Measurements from ENCODE around the gene ALS2CL. TPM values are rescaled to one million over a fixed set of nuclear protein-coding genes. Genes with fewer than 3 reads are reported as not detected.
"Not testable (repeated sequence)": the region's sequence is repeated elsewhere in the genome, so short reads cannot be mapped to it uniquely, and the experiment has no call there.

ALS2CL gene
- total RNA-seq, 5 donors from 2014 or later (not counting 1 experiment from before 2014, with no cell fraction given): 25.0 to 47.4 (median 30.6) TPM

GRCh38 chr3:46704346-46704745, 10.9 kb upstream of the ALS2CL start:
- peaks cover 14 to 23% (median 15%) of the 10 kb centered on the region in 3 donors for H3K4me1 Mint-ChIP-seq
- CTCF ChIA-PET: interaction anchor here in 1 of 2 donors (0.7 kb wide), 1 partner anchor 306 kb away, joined by 4 read pairs; no protein-coding TSS in a partner anchor
- POLR2A ChIA-PET; DNase-seq; H3K36me3 Mint-ChIP-seq; H3K9me3 ChIP-seq; H3K27ac Mint-ChIP-seq; H3K9me3 Mint-ChIP-seq; H3K4me3 ChIP-seq (ENCODE audit: control insufficient read depth in 1 of 2, extremely low read depth in 1 of 2, low read length in 1 of 2); H3K36me3 ChIP-seq (ENCODE audit: control insufficient read depth in 2 of 2, extremely low read depth in 1 of 2, insufficient read depth in 1 of 2, low read length in 1 of 2); H3K4me3 Mint-ChIP-seq; H3K27me3 Mint-ChIP-seq; ATAC-seq (replicated peaks in 1 of 4); H3K27ac ChIP-seq (ENCODE audit: low read length): not testable (repeated sequence)
- peaks cover 4 to 36% of the 10 kb centered on the region in 2 experiments for H3K4me1 ChIP-seq (ENCODE audit: control insufficient read depth in 1 of 2, extremely low read depth in 1 of 2, insufficient read depth in 2 of 2, low read length in 2 of 2)
- 61% methylated on average over 6 of the region's 7 CpGs for WGBS (ENCODE audit: insufficient coverage)
- H3K27me3 ChIP-seq (replicated peaks in 1 of 2; ENCODE audit: control insufficient read depth in 2 of 2, extremely low read depth in 1 of 2, insufficient read depth in 2 of 2, low read length in 1 of 2): peaks cover 0 to 52% of the 10 kb centered on the region in 2 experiments

- ATAC-seq (replicated peaks in 1 of 4): no peak
- Mint-ChIP-seq H3K36me3 (no peaks in the 10 kb centered on the region), H3K27ac (peak overlapping the region in 1 of 2 donors; percentile 44), H3K4me3 (no peak overlapping the region), H3K27me3 (peaks cover 0 to 9% of the 10 kb centered on the region in 2 donors), H3K9me3 (no peaks in the 10 kb centered on the region), H3K4me1 (peaks cover 15 to 29% (median 24%) of the 10 kb centered on the region in 3 donors)
- Histone ChIP-seq H3K27me3 (replicated peaks in 1 of 2; ENCODE audit: control insufficient read depth in 2 of 2, extremely low read depth in 1 of 2, insufficient read depth in 2 of 2, low read length in 1 of 2) (peaks cover 0 to 52% of the 10 kb centered on the region in 2 experiments), H3K27ac (ENCODE audit: low read length) (no peak overlapping the region), H3K4me3 (ENCODE audit: control insufficient read depth in 1 of 2, extremely low read depth in 1 of 2, low read length in 1 of 2) (no peak overlapping the region), H3K9me3 (no peaks in the 10 kb centered on the region), H3K36me3 (ENCODE audit: control insufficient read depth in 2 of 2, extremely low read depth in 1 of 2, insufficient read depth in 1 of 2, low read length in 1 of 2) (no peaks in the 10 kb centered on the region), H3K4me1 (ENCODE audit: control insufficient read depth in 1 of 2, extremely low read depth in 1 of 2, insufficient read depth in 2 of 2, low read length in 2 of 2) (peaks cover 4 to 38% of the 10 kb centered on the region in 2 experiments)
- DNase-seq: no peak
- POLR2A ChIA-PET: interaction anchor here in 1 of 2 donors (0.6 kb wide), 2 partner anchors 237 to 1057 kb away, joined by 5 to 6 read pairs; no protein-coding TSS in a partner anchor
- 86% methylated on average over 1 of the region's 4 CpGs for WGBS (ENCODE audit: insufficient coverage)
- CTCF ChIA-PET: interaction anchor here in 1 of 2 donors (0.7 to 1.9 kb wide), 2 partner anchors 9 to 206 kb away, joined by 5 read pairs; partner anchors contain the start of gene ALS2CL
Observed at GRCh38 chr3:46703013-46703520, 9.6 kb upstream of the ALS2CL start.

DNA sequence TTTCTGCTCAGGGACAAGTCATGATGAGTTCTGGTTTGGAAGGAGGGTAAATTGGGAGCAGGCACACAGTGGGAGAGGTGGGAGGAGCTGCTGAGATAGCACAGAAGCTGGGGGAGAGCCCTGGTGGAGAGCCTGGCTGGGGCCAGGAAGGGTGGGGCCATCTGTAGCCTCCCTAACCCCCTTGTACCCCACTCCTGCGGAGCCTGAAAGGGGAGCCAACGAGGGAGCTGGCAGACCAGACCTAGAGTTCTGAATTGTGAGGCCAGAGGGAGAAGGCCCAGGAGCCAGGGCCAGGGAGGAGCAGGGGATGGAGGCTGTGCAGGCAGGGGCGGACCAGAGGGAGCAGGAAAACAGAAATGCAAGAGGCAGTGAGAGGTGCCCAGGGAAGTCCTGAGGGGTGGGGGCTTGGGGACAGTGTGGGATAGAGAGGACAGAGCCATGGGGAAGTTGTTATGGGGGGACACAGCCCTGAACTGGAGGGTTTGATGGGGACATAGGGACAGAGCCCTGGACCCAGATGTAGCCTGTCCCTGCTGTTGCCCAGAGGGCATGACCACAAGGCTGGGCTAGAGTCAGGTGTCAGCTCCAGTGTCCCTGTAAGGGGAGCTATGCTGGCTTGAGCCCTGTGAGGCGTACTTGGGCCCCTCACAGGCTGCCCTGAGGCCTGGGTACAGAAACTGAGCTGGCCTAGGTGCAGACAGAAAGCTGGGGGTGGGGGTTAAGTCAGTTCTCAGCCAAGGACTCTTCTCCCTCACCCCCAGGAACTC, 8.9 kb upstream of the ALS2CL start:
- Histone ChIP-seq H3K4me1 (ENCODE audit: control insufficient read depth in 1 of 2, extremely low read depth in 1 of 2, insufficient read depth in 2 of 2, low read length in 2 of 2) (peaks cover 4 to 38% of the 10 kb centered on the region in 2 experiments), H3K36me3 (ENCODE audit: control insufficient read depth in 2 of 2, extremely low read depth in 1 of 2, insufficient read depth in 1 of 2, low read length in 1 of 2) (no peaks in the 10 kb centered on the region), H3K27me3 (replicated peaks in 1 of 2; ENCODE audit: control insufficient read depth in 2 of 2, extremely low read depth in 1 of 2, insufficient read depth in 2 of 2, low read length in 1 of 2) (peaks cover 0 to 52% of the 10 kb centered on the region in 2 experiments), H3K4me3 (ENCODE audit: control insufficient read depth in 1 of 2, extremely low read depth in 1 of 2, low read length in 1 of 2) (no peak overlapping the region), H3K27ac (ENCODE audit: low read length) (no peak overlapping the region), H3K9me3 (no peaks in the 10 kb centered on the region)
- no peaks in the 10 kb centered on the region for H3K36me3 Mint-ChIP-seq
- peak overlapping the region in 1 of 3 donors; percentile 70 for H3K4me3 Mint-ChIP-seq
- POLR2A ChIA-PET: interaction anchor here in 1 of 2 donors (0.6 kb wide), 2 partner anchors 236 to 1056 kb away, joined by 5 to 6 read pairs; no protein-coding TSS in a partner anchor
- ATAC-seq (replicated peaks in 1 of 4): no peak
- CTCF ChIA-PET: interaction anchor here in 1 of 2 donors (0.7 to 1.9 kb wide), 3 partner anchors 9 to 210 kb away, joined by 3 to 5 read pairs (median 5); partner anchors contain the start of gene ALS2CL
- peaks cover 0 to 9% of the 10 kb centered on the region in 2 donors for H3K27me3 Mint-ChIP-seq
- 80% methylated on average over 1 of the region's 4 CpGs for WGBS (ENCODE audit: insufficient coverage)
- peak overlapping the region in 1 of 2 donors; percentile 57 for H3K27ac Mint-ChIP-seq
- DNase-seq: no peak
- H3K9me3 Mint-ChIP-seq: no peaks in the 10 kb centered on the region
- H3K4me1 Mint-ChIP-seq: peaks cover 21 to 35% (median 30%) of the 10 kb centered on the region in 3 donors

DNA sequence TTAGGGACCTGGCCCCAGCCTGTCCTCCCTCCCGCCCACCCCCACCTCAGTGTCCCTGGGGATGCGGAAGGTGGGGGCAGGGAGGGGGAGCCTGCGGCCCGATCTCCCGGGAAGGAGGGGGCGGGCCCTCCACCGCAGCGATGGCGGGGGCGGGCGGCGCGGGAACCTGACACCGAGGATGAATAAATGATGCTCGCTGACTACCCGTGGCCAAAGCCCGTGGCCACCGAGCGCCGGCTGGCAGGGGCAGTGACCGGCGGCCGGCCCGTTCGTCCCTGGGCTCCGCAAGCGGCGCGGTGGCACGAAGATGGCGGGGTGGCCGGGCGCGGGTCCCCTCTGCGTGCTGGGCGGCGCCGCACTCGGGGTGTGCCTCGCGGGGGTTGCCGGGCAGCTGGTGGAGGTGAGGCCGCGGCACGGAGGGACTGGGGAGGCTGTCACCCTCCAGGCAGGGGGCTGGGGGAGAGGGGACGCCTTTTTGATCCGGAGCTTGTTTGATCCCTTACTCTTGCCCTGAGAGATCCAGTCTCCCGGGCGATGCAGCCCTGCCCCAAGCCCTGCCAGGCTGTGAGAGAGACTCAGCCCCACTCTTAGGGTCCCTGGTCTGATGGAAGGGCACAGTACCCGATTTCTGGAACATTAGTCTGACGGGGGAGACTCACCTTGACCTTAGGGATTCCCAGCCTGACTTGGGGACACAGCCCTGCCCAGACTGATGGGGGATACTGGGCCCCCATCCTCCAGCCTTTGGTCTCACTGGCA, 7.9 kb upstream of the ALS2CL start, which contains the start of gene TMIE:
TMIE (plus strand) TSS at position 212 of the 759 bp plus-strand sequence; CDS start at position 308, 96 bp downstream.
- ATAC-seq (replicated peaks in 1 of 4): peak in 1 of 4 experiments; percentile 33
- WGBS (ENCODE audit: insufficient coverage): 12% methylated on average over 42 of the region's 51 CpGs
- H3K9me3 ChIP-seq: no peaks in the 10 kb centered on the region
- H3K4me1 ChIP-seq (ENCODE audit: control insufficient read depth in 1 of 2, extremely low read depth in 1 of 2, insufficient read depth in 2 of 2, low read length in 2 of 2): peaks cover 8 to 47% of the 10 kb centered on the region in 2 experiments
- H3K4me3 Mint-ChIP-seq: peak within 1 kb of the TSS; percentile 25 to 70 (median 56)
- peak in 1 of 35 experiments; percentile 12 for DNase-seq
- peaks cover 25 to 43% (median 31%) of the 10 kb centered on the region in 3 donors for H3K4me1 Mint-ChIP-seq
- no peaks in the 10 kb centered on the region for H3K36me3 Mint-ChIP-seq
- POLR2A ChIA-PET: interaction anchor here in 1 of 2 donors (0.6 kb wide), 2 partner anchors 180 to 446 kb away, joined by 4 to 6 read pairs; no protein-coding TSS in a partner anchor
- H3K27ac Mint-ChIP-seq: no peak within 1 kb of the TSS
- no peaks in the 10 kb centered on the region for H3K9me3 Mint-ChIP-seq
- CTCF ChIA-PET: interaction anchor here in 1 of 2 donors (1.1 kb wide), 1 partner anchor 211 kb away, joined by 3 read pairs; no protein-coding TSS in a partner anchor
- H3K4me3 ChIP-seq (ENCODE audit: control insufficient read depth in 1 of 2, extremely low read depth in 1 of 2, low read length in 1 of 2): peak within 1 kb of the TSS in 1 of 2 donors; percentile 10
- H3K27me3 Mint-ChIP-seq: peaks cover 0 to 9% of the 10 kb centered on the region in 2 donors
- H3K27ac ChIP-seq (ENCODE audit: low read length): no peak within 1 kb of the TSS
- H3K36me3 ChIP-seq (ENCODE audit: control insufficient read depth in 2 of 2, extremely low read depth in 1 of 2, insufficient read depth in 1 of 2, low read length in 1 of 2): no peaks in the 10 kb centered on the region
- peaks cover 0 to 47% of the 10 kb centered on the region in 2 experiments for H3K27me3 ChIP-seq (replicated peaks in 1 of 2; ENCODE audit: control insufficient read depth in 2 of 2, extremely low read depth in 1 of 2, insufficient read depth in 2 of 2, low read length in 1 of 2)

DNA sequence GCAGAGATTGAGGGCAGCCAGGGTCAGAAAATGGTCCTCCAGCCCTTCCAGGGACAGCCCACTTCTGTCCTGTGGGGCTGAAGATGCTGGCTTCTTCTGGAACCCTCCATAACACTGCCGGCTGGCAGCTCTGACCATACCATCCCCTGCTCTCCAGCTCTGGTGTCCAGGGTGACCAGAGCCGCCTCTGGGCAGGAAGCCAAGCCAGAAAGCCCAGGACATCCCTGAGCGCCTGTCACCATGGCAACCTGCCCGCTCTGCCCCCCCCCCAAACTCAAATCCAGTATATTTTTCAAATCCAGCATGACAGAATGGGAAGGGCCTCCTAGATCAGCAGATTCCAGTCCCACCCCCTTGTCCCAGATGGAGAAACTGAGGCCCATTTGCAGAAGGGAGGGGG, 7.3 kb upstream of the ALS2CL start:
- 90% methylated on average over 2 of the region's 4 CpGs for WGBS (ENCODE audit: insufficient coverage)
- no peaks in the 10 kb centered on the region for H3K36me3 ChIP-seq (ENCODE audit: control insufficient read depth in 2 of 2, extremely low read depth in 1 of 2, insufficient read depth in 1 of 2, low read length in 1 of 2)
- ATAC-seq (replicated peaks in 1 of 4): no peak
- CTCF ChIA-PET: no interaction called here
- Mint-ChIP-seq H3K27me3 (peaks cover 0 to 9% of the 10 kb centered on the region in 2 donors), H3K4me3 (peak overlapping the region in 2 of 3 donors; percentile 15 to 46), H3K4me1 (peaks cover 30 to 48% (median 36%) of the 10 kb centered on the region in 3 donors), H3K9me3 (no peaks in the 10 kb centered on the region), H3K27ac (no peak overlapping the region), H3K36me3 (no peaks in the 10 kb centered on the region)
- POLR2A ChIA-PET: interaction anchor here in 1 of 2 donors (0.6 kb wide), 2 partner anchors 180 to 447 kb away, joined by 4 to 6 read pairs; no protein-coding TSS in a partner anchor
- H3K4me3 ChIP-seq (ENCODE audit: control insufficient read depth in 1 of 2, extremely low read depth in 1 of 2, low read length in 1 of 2): no peak overlapping the region
- no peak for DNase-seq
- no peaks in the 10 kb centered on the region for H3K9me3 ChIP-seq
- H3K27ac ChIP-seq (ENCODE audit: low read length): no peak overlapping the region
- H3K4me1 ChIP-seq (ENCODE audit: control insufficient read depth in 1 of 2, extremely low read depth in 1 of 2, insufficient read depth in 2 of 2, low read length in 2 of 2): peaks cover 13 to 53% of the 10 kb centered on the region in 2 experiments
- H3K27me3 ChIP-seq (replicated peaks in 1 of 2; ENCODE audit: control insufficient read depth in 2 of 2, extremely low read depth in 1 of 2, insufficient read depth in 2 of 2, low read length in 1 of 2): peaks cover 0 to 43% of the 10 kb centered on the region in 2 experiments
